NCI-H187 treated with DMSO at 0.1 percent for 48 hours (cell line): ENCODE results near the gene TUBG2.
A peak's percentile ranks its signal among the peaks of the same experiment; 100 is the strongest.
"Not testable (repeated sequence)": the region's sequence is repeated elsewhere in the genome, so short reads cannot be mapped to it uniquely, and the experiment has no call there.

Source experiments
- DNase-seq: peaks from one replicate; lab custom pipeline; 2025; lab: John Stamatoyannopoulos, UW

Gene TUBG2

DNA sequence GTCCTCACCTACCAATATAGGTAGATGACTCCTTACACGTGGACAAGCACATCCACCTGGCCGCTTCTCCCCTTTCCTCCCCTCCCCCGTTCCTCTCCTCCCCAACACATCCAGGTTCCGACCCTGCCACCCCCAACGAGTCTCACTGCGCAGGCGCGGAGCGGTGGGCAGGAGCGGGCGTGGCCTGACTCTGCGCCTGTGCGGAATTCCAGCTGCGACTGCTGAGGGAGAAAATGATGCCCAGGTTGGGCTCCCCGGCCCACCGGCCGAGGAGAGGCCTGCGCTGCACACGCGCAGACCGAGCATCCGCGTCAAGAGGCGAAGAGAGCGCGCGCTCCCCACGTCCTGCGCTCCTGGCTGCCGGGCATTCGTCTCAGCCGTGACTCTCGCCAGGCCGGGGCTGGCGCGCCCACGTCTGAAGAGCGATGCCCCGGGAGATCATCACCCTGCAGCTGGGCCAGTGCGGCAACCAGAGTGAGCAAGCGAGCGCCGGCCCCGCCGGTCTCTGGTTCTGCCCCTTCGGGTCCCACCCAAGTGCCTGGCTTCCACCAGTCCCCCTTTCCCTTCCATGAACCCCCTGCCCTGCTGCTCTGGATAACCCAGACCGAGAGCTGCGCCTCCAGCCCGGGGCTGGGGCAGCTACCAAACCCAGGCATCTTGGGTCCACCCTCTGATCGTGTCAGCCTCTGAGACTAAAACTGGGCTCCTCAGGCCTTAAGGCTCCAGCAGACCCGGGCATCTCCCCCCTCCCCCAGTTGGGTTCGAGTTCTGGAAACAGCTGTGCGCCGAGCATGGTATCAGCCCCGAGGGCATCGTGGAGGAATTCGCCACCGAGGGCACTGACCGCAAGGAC lies at the start of gene TUBG2:
Gene TUBG2, plus strand, starts transcription at position 206 of the 853 bp plus-strand sequence. Its CDS starts 220 bp downstream, at position 426.
- peak; percentile 81 for DNase-seq

DNA sequence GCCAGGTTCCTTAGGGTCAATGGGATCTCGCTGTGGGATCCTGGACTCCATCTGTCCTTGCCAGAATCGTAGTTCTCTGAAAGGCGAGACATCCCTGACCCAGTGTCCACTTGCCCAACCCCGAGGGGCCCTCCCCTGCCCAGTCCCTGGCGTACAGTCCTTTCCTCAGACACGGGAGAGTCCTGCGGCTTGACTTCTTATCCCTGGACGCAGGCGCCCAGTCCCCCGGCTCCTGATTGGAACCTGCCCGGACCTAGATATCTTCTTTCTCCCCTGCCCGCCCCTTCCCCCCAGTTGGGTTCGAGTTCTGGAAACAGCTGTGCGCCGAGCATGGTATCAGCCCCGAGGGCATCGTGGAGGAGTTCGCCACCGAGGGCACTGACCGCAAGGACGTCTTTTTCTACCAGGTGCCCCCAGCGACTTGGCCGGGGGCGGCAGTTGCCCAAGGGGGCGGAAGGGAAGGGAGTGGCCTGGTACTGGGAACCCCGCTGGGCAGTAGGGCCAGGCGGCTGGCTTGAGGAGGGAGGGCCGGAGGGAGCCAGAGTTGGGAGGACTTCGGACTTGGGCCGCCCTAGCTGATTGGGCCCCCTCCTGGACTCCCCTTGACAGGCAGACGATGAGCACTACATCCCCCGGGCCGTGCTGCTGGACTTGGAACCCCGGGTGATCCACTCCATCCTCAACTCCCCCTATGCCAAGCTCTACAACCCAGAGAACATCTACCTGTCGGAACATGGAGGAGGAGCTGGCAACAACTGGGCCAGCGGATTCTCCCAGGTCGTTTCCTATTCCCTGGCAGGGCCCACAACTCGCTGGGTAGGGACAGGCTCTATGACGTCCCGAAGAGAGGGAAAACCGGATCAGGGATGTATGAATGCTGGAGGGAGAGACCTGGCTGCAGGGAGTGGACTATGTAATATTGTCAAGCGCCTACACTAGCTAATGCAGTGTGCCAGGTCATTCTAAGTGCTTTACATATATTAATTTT lies 49.0 kb upstream of the TUBG2 start:
- not testable (repeated sequence) for DNase-seq

DNA sequence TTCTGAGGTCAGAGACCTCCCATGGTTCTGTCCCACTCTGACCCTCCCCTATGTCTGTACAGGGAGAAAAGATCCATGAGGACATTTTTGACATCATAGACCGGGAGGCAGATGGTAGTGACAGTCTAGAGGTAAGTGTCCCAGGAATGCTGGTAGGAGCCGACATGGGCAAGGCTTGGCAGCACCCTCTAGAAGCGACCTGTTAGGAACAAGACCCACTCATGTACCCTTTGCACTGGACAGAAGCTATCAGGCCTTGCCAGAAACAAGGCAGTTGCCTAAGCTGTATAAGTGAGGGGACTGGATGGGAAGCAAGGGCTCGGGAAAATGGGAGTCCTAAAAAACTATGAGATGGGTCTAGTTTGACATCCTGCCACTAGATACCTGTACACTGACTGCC lies 47.1 kb upstream of the TUBG2 start:
- no peak for DNase-seq

DNA sequence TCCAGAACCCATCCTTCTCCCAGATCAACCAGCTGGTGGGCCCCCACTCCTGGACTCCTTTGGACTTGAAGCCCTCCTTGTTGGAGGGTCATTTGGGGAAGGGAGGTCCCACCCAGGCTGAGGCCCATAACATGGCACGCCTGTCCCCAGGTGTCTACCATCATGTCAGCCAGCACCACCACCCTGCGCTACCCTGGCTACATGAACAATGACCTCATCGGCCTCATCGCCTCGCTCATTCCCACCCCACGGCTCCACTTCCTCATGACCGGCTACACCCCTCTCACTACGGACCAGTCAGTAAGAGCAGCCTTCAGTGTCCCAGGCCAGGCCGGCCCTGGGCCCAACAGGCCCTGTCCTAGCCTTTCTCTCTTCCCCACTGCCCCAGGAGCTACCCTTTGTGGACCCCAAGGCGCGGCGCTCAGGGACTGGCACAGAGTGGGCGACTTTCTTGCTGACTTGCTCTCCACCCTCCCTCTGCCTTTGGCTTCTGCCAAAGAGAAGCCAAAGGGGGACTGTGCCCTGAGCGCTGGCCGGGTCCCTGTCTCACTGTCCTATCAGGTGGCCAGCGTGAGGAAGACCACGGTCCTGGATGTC lies 45.3 kb upstream of the TUBG2 start:
- no peak for DNase-seq

DNA sequence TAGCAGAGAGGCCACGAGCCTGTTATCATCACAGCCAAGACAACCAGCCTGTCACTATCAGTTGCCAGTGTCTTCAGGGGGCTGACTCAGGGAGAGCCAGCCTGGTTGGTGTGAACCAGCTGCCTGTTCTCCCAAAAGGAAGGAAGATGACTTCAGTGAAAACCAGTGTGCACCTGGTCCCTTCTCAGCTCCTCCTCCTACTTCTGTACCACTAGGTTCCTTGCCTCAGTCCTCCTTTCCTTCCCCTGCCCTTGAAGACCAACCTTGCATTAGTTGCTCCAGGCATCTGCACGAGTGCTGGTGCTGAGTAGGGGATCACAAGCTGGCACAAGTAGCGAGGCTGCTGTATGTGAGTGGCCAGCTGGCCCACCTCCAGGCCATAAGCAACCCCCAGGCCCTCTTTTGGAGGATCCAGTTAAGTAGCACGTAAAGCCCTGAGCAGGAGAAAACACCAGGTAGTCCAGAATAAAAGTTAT lies 41.1 kb upstream of the TUBG2 start:
- no peak for DNase-seq

DNA sequence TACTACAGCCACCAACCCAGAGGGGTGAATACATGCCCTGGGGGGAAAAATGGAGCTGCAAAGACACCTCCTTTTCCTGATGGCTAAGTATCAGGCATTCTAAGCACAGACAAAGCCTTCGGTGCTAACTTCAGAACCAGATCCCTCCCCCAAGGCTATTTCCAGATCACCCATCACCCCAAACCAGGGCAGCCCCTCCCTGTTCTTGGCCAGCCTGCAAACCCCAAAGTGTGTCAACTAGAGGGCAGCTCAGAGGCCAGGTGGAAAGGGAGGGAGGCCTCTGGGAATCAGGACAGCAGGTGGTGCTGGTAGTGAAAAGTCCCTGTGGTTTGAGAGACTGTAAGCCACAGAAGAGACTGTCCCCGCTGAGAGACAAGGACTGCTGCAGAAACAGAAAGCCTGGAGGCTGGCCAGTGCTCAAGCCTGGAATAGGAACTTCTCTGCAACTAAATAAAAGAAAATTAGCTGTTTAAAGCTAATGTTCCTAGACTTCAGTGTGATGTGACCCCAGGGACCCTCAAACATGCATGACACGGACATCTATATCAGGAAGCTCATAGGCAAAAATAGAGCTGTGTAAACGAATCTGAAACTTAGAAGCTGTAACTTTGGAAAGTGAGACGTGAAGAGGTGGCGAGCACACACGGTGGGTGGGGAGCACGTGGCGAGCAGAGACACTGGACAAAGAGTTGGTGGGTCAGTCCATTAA lies 40.5 kb upstream of the TUBG2 start:
- DNase-seq, result peak; percentile 23

DNA sequence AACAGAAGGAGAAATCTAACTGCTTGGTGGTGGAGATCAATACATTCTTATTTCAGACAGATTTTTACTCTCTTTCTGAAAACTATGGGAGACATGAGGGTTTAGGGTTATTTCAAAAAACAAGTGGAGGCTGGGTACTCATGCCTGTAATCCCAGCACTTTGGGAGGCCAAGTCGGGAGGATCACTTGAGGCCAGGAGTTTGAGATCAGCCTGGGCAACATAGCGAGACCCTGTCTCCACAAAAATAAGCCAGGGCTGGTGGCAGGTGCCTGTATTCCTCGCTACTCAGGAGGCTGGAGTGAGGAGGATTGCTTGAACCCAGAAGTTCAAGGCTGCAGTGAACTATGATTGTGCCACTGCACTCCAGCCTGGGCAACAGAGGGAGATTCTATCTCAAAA lies 37.1 kb upstream of the TUBG2 start:
- DNase-seq, result not testable (repeated sequence)

DNA sequence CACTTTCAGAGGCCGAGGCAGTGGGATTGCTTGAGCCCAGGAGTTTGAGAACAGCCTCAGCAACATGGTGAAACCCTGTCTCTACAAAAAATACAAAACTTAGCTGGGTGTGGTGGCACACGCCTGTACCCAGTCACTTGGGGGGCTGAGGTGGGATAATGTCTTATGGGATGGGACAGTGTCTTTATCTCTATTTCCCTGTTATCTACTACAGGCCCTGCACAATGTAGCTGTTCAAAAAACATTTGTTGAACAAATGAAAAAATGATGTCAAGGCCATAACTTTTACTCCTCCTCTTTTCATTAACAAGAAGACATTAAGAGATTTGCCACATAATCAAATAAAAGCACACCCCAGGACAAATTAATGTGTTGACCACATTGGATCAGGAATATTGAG lies 35.8 kb upstream of the TUBG2 start:
- DNase-seq, result no peak

DNA sequence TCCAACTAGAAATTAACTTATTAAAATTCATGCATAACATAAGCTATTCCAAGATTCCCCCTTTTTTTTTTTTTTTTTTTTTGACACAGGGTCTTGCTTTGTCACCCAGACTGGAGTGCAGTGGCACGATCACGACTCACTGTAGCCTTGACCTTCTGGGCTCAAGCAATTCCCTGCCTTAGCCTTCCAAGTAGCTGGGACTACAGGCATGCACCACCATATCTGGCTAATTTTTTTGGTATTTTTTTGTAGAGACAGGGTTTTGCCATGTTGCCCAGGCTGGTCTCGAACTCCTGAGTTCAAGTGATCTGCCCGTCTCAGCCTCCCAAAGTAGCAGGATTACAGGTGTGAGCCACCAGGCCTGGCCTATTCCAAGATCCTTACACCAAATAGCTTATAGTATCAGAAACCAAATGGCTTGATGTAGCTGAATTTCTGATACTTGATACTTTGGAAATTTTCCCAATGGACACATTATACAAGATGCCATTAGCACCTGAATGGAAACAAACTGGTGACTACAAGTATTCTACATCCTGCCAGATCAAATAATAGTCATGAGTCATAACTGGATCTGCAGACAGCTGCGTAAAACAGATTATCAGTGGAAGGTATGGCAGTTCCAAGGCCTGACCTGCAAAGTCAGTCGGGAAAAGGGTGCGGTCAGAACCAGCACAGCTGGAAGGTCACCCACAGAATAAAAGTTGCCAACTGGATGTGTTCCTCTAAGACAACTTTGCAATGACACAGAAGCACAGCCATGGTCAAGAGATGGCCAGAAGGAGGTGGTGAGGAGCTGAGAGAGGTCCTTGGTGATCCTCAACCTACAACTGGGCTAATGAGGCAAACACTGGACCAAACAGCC lies 35.1 kb upstream of the TUBG2 start:
- DNase-seq, result no peak

DNA sequence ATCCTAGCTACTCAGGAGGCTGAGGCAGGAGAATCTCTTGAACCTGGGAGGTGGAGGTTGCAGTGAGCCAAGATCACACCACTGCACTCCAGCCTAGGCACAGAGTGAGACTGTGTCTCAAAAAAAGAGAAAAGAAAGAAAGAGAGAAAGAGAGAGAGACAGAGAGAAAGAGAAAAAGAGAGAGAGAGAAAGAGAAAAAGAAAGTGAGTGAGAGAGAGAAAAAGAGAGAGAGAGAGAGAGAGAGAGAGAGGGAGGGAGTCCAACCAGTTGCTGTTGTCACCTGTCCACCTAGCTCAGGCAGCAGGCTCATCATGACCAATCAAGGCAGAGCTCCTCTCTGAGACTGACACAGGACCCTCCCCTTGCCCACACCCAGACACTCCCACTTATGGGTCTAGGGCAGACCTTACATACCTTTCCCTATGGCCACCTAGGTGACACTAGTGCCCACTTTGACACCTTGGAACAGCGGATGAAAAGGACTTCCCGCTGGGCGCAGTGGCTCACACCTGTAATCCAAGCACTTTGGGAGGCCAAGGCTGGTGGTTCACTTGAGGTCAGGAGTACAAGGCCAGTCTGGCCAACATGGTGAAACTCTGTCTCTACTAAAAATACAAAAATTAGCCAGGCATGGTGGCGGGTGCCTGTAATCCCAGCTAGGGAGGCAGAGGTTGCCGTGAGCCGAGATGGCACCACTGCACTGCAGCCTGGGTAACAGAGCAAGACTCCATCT lies 31.9 kb upstream of the TUBG2 start:
- not testable (repeated sequence) for DNase-seq

DNA sequence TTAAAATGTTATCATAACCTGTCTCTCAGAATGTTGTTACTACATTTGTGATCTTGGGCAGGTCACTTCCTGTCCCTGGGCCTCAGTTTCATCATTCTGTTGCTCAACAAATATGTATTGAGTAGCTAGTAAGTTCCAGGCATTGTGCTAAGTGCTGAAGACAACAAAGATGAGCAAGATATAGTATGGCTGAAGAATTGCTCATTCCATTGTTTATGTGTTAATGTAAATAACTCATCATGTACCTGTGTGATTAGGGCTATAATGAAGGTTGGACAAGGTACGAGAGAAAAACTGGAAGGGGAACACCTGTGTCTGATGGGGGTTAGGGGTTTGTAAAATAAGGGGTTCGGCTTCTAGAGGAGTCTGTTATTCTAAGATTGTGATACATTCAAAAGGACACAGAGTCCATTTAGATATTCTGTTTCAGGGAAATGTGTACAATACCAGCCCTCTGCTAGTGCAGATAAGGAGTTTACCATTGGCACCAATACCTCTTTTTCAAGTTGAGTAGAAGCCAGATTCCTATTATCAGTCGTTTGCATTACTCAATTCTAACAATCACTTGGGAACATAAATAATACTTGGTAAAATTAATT lies 29.6 kb upstream of the TUBG2 start:
- no peak for DNase-seq

DNA sequence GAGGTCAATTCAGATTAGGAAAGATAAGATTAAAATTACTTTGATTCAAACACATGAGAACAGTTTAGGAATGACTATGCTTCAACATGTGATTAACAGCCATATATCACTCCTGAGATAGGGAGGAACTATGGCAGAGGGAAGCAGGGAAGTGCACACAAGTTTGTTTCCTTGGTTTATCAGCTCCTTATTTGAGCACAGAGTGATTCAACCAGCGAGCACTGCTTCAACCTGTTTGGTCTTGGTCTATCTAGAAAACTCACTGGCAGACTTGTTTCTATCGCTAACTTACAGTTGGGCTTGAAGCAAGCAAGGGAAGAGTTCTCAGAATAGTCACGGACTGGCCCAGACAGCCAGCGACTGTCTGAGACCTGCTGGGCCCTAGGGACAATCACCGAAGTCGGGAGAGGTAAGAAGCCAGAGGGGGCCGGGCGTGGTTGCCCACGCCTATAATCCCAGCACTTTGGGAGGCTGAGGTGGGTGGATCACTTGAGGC lies 26.1 kb upstream of the TUBG2 start:
- no peak for DNase-seq

DNA sequence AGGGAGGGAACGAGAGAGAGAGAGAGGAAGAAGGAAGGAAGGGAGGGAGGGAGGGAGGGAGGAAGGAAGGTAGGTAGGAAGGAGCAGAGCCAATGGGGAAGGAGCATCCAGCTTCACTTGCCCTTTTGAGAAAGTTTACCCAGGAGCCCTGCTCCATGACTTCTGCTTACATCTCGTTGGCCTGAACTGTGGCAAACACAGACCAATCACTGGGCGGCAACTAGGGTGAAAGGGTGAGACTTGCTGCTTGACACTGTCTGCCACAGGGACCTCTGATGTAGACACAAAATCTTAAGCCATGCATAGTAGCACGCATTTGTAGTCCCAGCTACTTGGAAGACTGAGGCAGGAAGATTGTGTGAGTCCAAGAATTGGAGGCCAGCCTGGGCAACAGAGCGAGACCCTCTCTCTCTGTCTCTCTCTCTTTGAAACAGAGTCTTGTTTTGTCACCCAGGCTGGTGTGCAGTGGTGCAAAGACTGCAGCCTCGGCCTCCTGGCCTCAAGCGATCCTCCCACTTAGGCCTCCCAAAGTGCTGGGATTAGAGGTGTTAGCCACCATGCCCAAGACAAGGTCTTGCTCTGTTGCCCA lies 19.5 kb upstream of the TUBG2 start:
- no peak for DNase-seq

DNA sequence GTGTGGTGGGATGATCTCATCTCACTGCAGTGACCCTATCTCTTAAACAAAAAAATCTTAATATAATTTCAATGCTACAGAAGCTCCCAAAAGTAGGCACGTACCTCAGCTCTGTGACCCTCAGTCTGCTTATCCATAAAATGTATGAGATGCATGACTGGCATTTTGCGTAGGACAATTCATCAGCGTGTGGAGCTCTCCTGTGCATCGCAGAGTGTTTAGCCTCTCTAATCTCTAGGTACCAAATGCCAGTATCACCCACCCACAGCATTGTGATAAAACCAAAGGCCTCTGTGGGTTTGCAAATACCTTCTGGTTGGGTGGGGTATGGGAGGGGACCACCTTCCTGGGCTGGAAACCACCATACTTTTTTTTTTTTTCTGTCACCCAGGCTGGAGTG lies 19.0 kb upstream of the TUBG2 start:
- no peak for DNase-seq

DNA sequence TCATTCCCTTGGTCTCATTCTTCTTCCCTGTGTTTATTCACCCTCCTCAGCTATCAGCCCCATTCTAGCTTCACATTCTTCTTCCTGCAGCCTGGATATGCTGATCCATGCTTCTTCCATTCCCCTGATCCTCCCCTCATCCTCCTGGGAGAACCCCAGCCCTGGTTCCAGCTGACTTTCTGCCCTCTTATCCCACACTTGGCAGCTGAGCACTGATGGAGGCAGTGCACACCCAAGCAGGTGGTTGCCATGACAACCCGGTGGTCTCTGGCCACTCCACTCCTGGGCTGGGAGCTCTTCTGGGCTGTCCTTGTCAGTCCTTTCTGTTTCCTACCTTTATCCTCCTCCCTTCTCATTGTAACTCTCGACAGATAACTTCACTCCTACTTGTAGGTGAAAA lies 16.7 kb upstream of the TUBG2 start:
- no peak for DNase-seq

DNA sequence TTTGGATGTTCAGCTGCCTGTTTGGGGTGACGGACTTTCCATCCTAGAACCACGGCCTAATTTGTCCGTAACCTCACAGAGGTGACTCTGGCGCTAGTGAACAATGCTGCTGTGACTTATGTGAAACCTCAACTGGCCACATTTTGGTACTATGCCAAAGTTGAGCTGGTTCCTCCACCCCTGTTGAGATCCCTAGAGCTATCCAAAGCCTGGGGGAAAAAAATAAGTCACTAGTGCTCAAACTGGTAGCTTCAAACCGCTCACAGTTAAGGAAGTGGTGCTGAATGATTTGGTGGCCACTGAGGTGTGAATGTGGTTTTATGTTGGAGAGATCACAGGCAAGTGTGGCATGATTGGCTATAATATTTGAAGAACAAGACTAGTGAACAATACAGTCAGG lies 11.3 kb upstream of the TUBG2 start:
- DNase-seq, result no peak

DNA sequence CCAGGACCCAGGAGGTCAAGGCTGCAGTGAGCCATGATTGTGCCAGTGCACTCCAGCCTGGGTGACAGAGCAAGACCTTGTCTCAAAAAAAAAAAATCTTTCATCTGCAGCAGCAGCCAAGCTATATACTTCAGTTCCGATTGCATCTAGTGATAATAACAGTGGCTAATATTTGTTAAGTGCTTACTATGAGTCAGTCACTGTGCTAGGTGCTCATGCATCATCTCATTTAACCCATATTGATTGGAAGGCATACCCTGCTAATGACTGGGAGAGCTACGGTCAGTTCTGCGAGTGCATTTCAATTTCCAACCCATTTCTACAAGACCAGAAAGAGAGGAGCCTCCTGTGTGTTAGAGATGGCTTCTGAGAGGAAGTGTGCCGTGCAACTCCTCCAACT lies 7.7 kb upstream of the TUBG2 start:
- DNase-seq, result no peak

DNA sequence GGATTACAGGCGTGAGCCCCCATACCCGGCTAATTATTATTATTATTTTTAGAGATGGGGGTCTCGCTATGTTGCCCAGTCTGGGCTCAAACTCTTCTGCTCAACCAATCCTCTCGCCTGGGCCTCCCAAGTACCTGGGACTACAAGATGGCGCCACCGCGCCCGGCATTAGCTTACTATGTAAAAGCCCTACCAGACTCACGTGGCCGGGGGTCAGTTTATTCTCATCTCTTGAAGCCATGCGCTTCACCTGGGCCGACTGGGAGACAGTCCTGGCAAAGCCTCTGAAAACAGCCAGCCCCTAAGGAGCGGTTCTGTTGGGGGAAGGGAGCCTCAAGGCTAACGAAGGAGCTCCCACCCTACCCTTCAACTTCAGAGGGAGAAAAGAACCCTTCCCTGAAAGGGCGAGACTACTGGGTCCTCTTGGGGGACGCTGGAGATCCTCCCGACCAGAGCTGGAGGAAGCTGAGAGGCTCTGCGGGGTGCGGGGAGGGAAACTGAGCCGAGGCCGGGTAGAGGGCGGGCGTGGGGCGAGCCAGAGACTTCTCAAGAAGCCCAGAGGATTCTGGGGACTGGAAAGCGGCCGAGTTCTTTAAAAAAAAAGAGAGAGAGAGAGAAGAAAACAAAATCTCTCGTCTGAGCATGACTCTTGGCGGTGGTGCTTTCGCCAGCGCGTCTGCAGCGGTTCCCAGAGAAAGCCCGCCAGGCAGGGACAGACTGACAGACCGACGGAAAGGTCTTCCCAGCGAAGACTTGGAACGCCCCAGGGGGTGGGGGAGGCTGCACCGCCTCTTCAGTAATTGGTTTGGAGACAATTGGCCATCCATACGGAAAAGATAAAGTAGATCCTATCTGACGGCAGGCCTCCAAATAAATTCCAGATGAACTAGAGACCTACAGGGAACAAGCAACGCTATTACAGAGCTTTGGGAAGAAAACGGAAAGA lies 5.6 kb upstream of the TUBG2 start:
- no peak for DNase-seq
